Neural cell (in vitro differentiated cells): ENCODE results near the gene EMP3.

Experiments used
- CTCF ChIP-seq: fragments of 450-650 bp; IDR thresholded peaks from 2 replicates; pipeline ENCODE4 v1.5.1; 2014; ENCODE audit warnings: antibody characterized with exemption, mild to moderate bottlenecking, moderate library complexity; ENCODE audit not compliant: poor library complexity, severe bottlenecking
- POLR2AphosphoS5 ChIP-seq: IDR thresholded peaks from 2 replicates; pipeline ENCODE4 v1.6.1; 2012
- TAF1 ChIP-seq: IDR thresholded peaks from 2 replicates; pipeline ENCODE4 v1.6.1; 2012; ENCODE audit warnings: low read depth

DNA sequence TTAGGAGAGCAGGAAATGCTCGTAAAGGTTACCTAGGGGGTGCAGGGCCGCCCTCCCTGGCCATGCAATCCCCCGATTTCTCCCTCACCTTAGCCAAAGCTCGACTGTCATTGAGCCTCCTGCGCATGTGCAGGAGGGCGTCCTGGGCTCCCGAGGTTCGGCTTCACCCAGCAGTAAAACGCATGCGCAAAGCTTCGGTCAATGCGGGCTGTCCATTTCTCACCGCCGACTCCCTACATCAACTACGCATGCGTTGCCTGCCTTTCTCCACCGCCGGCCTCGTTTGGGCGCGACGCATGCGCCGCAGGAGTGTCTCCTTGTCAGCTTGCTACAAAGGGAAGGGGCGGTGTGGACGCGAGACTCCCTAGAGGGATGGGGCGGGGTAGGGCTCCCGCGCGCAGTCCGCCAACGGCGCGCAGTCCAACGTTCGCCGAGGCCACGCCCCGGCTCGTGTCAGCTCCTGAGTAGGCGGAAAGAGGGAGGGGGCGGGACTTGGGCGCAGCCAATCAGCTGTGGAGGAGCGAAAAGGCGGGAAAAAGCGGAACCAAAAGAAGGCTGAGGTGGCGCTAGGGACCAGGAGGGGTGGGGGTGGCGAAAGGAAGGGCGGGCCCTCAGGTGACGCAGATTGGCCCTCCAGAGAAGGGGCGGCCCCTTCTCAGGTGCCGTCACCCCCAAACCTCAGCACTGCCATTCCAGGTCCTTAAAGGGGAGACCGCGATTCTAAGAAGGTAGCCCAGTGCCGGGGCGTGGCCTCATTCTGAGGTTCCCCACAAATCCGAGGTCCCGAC lies 38.7 kb downstream of the EMP3 start, which contains the start of the genes SYNGR4 and TMEM143:
- TF ChIP-seq POLR2AphosphoS5 (peak; percentile 94), TAF1 (peak; percentile 76), CTCF (no peak)
